Common myeloid progenitor, CD34-positive (primary cell): Measurements from ENCODE around the gene GSDME.

Experiments
- CTCF ChIA-PET: fragments of 350-600 bp; sonication (Branson Sonifier 250); formaldehyde crosslinking; loops from one replicate; lab custom pipeline; 2021; ENCODE audit warnings: antibody characterized with exemption; lab: Charles Lee
- POLR2A ChIA-PET: fragments of 350-600 bp; sonication (Branson Sonifier 250); formaldehyde crosslinking; loops from one replicate; lab custom pipeline; 2021; ENCODE audit warnings: antibody characterized with exemption; lab: Charles Lee
- DNase-seq, 3 donors: peaks; one replicate each; pipeline versions ENCODE4 v3.0.0 to v3.0.0-alpha.2; 2013
- H3K27ac ChIP-seq, 2 experiments: 1 replicate in 1 of 2; 2 replicates in 1 of 2; pipeline ENCODE4 v1.7.0; 2013; ENCODE audit warnings: inconsistent platforms in 2 of 2, low read length in 2 of 2, mild to moderate bottlenecking in 2 of 2, low read depth in 1 of 2, moderate library complexity in 1 of 2; ENCODE audit not compliant: severe bottlenecking in 2 of 2, insufficient read depth in 1 of 2, poor library complexity in 1 of 2
- H3K27me3 ChIP-seq, 5 experiments: replicated peaks in 2 of 5; 1 replicate in 3 of 5; 2 replicates in 2 of 5; pipeline versions ENCODE4 v1.6.1 to v1.7.0; 2013; ENCODE audit warnings: low read length in 4 of 5, mild to moderate bottlenecking in 2 of 5, moderate library complexity in 2 of 5, inconsistent platforms in 1 of 5; ENCODE audit not compliant: insufficient read depth in 5 of 5, control insufficient read depth in 4 of 5
- H3K36me3 ChIP-seq, 4 experiments: 1 replicate in 2 of 4; 2 replicates in 2 of 4; pipeline versions ENCODE4 v1.6.1 to v1.7.0; 2013; ENCODE audit warnings: low read length in 3 of 4, control low read depth in 1 of 4, mild to moderate bottlenecking in 1 of 4; ENCODE audit not compliant: control insufficient read depth in 4 of 4, insufficient read depth in 4 of 4
- H3K4me1 ChIP-seq, 4 experiments: 1 replicate in 3 of 4; 2 replicates in 1 of 4; pipeline versions ENCODE4 v1.6.1 to v1.7.1; 2013; ENCODE audit warnings: low read length in 3 of 4, mild to moderate bottlenecking in 3 of 4, control low read depth in 1 of 4, inconsistent platforms in 1 of 4, moderate library complexity in 1 of 4; ENCODE audit not compliant: control insufficient read depth in 4 of 4, insufficient read depth in 4 of 4; ENCODE audit errors: control extremely low read depth in 1 of 4
- H3K4me3 ChIP-seq, 7 experiments: 1 replicate in 4 of 7; 2 replicates in 3 of 7; pipeline versions ENCODE4 v1.5.1 to v1.7.0; 2013; ENCODE audit warnings: mild to moderate bottlenecking in 7 of 7, low read length in 6 of 7, moderate library complexity in 6 of 7, inconsistent platforms in 2 of 7, low read depth in 2 of 7, control low read depth in 1 of 7; ENCODE audit not compliant: insufficient read depth in 4 of 7, control insufficient read depth in 1 of 7; ENCODE audit errors: extremely low read depth in 1 of 7
- H3K9me3 ChIP-seq, 5 experiments: 1 replicate in 4 of 5; 2 replicates in 1 of 5; pipeline versions ENCODE4 v1.6.1 to v1.7.1; 2013; ENCODE audit warnings: low read length in 4 of 5, mild to moderate bottlenecking in 2 of 5, inconsistent platforms in 1 of 5, low read depth in 1 of 5, moderate library complexity in 1 of 5; ENCODE audit not compliant: control insufficient read depth in 4 of 5, insufficient read depth in 2 of 5; ENCODE audit errors: control extremely low read depth in 1 of 5
- WGBS: methylation state at CpG from one replicate; pipeline ENCODE4 v1.1.5; 2013; ENCODE audit not compliant: insufficient coverage; 5-methylcytosine and 5-hydroxymethylcytosine counted together

GSDME gene

DNA sequence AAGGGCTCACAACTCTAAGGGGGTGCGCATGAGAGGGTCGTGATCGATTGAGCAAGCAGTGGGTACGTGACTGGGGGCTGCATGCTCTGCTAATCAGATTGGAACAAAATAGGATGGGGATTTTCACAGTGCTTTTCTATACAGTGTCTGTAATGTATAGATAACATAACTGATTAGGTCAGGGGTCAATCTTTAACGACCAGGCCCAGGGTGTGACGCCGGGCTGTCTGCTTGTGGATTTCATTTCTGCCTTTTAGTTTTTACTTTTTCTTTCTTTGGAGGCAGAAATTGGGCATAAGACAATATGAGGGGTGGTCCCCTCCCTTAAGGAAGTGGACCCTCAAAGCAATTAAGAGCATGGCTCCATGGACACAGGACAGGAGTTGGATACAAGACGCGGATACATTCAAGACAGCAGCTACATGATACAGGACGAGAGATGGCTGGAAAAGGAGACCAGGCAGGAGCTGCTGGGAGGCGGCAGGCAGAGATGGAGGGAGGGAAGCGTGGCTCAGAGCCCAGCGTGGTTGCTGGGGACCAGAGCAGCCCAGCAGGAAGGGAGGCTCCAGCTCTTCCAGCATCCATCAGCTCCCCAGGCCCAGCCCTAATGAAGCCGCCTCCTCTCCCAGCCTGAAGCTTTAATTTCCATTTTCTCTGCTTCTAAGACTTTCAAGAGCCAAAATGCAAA, 31.6 kb downstream of the GSDME start:
- Histone ChIP-seq H3K27ac (no peak overlapping the region), H3K27me3 (peaks cover 0 to 2% (median 0%) of the 10 kb centered on the region in 5 experiments), H3K9me3 (no peaks in the 10 kb centered on the region), H3K4me1 (peaks cover 0 to 26% (median 15%) of the 10 kb centered on the region in 4 experiments), H3K4me3 (no peak overlapping the region), H3K36me3 (no peaks in the 10 kb centered on the region)
- no peak for DNase-seq
- POLR2A ChIA-PET = no interaction called here
- WGBS = 92% methylated on average over 11 of the region's 14 CpGs
- CTCF ChIA-PET = no interaction called here

DNA sequence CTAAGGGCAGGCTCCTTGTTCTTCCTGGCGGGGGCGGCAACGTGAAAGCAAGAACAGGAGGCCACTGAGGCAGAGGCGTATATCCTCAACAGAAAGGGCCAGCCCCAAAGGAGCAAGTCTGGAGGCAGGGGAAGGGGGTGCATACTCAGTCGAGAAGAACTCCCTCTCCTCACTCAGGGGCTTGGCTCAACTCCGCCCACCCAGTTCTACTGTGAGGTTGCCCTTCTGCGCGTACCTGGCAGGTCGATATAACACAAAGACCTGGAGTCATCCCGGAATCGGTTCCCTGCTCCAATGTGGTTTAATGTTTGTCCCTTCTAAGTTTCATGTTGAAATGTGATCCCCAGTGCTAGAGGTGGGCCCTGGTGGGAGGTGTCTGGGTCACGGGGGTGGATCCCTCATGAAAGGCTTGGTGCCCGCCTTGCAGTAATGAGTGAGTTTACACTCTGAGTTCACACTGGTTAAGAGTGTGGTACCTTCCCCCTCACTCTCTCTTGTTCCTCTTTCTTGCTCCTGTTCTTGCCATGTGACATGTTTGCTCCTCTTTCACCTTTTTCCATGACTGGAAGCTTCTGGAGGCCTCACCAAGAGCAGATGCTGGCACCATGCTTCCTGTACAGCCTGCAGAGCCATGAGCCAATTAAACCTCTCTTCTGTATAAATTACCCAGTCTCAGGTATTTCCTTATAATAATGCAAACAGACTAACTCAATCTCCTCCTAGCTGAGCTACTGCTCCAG, 32.6 kb downstream of the GSDME start:
- 98% methylated on average over 7 of the region's 13 CpGs for WGBS
- H3K9me3 ChIP-seq = no peaks in the 10 kb centered on the region
- DNase-seq = no peak
- peaks cover 0 to 26% (median 15%) of the 10 kb centered on the region in 4 experiments for H3K4me1 ChIP-seq
- CTCF ChIA-PET = no interaction called here
- peaks cover 0 to 2% (median 0%) of the 10 kb centered on the region in 5 experiments for H3K27me3 ChIP-seq
- H3K4me3 ChIP-seq = no peak overlapping the region
- POLR2A ChIA-PET = interaction anchor here (0.6 kb wide), 1 partner anchor 59 kb away, joined by 3 read pairs; no protein-coding TSS in a partner anchor
- no peaks in the 10 kb centered on the region for H3K36me3 ChIP-seq
- H3K27ac ChIP-seq = no peak overlapping the region

DNA sequence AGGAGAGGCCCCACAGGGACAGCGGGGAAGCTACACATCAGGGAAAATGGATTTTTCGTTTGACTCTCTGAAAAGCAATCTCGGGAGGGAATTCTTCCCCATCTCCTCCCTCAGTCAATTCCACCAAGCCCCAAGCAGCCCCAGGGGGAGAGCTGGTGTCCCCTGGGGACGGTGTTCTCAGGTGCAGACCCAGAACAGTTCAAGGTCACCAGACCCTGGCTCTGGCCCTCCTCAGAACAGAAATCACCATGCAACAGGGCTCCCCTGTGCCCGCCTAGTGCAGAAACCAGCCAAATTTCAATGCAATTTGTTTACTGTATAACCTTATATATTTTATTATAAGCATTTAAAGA, 34.1 kb downstream of the GSDME start:
- H3K27me3 ChIP-seq = peaks cover 0 to 2% (median 1%) of the 10 kb centered on the region in 5 experiments
- ChIA-PET CTCF (interaction anchor here (1.1 kb wide), 1 partner anchor 9 kb away, joined by 3 read pairs; no protein-coding TSS in a partner anchor), POLR2A (no interaction called here)
- H3K36me3 ChIP-seq = no peaks in the 10 kb centered on the region
- H3K9me3 ChIP-seq = no peaks in the 10 kb centered on the region
- no peak for DNase-seq
- WGBS = 94% methylated on average over 2 of the region's 5 CpGs
- H3K4me1 ChIP-seq = peaks cover 0 to 15% (median 7%) of the 10 kb centered on the region in 4 experiments
- no peak overlapping the region for H3K4me3 ChIP-seq
- H3K27ac ChIP-seq = no peak overlapping the region

DNA sequence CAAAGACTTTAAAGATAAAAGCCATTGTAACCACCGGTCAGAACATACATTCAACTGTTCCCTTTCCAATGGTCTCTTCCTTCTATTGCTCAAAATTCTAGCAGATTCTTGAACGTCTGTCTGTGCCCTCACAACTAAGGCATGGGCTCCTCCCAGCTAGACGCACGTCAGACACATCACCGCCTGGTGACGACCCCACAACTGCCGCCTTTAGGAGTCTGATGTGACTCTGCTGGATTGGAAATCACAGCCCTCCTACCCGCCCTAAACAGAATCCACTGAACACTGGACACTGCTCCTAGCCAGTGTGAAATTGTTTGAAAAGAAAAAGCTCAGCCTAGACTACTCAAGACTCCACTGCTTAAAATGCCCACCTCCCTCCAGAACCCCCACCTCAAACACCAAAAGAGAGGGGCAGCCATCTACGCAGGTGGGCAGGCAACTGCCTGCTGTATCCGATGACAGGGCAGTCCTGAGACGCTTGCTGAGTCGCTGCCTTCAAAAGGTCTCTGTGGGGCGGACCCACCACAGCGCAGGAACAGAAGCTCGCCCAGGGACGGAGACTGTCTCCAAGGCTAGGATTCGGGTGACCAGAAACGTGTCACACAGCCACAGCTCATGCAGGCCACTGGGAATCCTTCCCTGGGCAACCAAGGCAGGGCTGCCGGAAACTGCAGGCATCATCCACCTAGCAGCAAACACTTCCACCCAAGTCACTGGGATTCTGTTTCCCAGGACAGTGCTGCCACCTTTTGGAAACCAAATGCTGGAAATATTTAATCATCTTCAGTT, 34.7 kb downstream of the GSDME start:
- ChIA-PET POLR2A (no interaction called here), CTCF (interaction anchor here (1.1 kb wide), 1 partner anchor 9 kb away, joined by 3 read pairs; no protein-coding TSS in a partner anchor)
- DNase-seq = no peak

DNA sequence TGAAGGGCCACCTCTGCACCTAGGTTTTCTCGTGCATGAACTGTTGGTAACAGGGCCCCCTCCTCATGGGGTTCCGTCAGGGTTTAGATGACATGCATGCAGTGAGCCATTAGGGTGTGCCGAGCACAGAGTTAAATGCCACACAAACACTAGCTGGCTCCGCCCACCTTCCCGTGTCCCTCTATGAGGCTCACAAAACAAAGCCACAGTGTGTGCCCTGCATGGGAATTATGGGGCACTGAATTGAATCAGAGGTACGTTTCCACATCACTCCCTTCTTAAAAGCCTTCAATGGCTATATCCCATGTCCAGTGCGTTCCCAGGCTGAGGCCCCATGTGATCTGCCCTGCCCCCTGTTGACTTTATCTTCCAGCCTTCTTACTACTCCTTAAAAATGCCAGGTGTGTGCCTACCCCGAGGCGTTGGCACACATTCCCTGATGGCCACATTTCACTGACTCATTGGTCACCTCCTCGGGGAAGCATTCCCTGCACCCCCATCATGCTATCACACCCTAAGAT, 35.7 kb downstream of the GSDME start:
- Histone ChIP-seq H3K27ac (no peak overlapping the region), H3K4me3 (no peak overlapping the region), H3K27me3 (peaks cover 0 to 8% (median 3%) of the 10 kb centered on the region in 5 experiments), H3K36me3 (no peaks in the 10 kb centered on the region), H3K9me3 (no peaks in the 10 kb centered on the region), H3K4me1 (peaks cover 0 to 6% (median 3%) of the 10 kb centered on the region in 4 experiments)
- DNase-seq = no peak
- POLR2A ChIA-PET = no interaction called here
- 91% methylated on average over 10 of the region's 10 CpGs for WGBS
- CTCF ChIA-PET = no interaction called here

More for the DNA sequence above, 34.7 kb downstream of the GSDME start:
- Histone ChIP-seq H3K9me3 (no peaks in the 10 kb centered on the region), H3K27me3 (peaks cover 0 to 5% (median 3%) of the 10 kb centered on the region in 5 experiments), H3K4me1 (peaks cover 0 to 9% (median 6%) of the 10 kb centered on the region in 4 experiments), H3K27ac (no peak overlapping the region), H3K36me3 (no peaks in the 10 kb centered on the region), H3K4me3 (no peak overlapping the region)
- 97% methylated on average over 15 of the region's 19 CpGs for WGBS

DNA sequence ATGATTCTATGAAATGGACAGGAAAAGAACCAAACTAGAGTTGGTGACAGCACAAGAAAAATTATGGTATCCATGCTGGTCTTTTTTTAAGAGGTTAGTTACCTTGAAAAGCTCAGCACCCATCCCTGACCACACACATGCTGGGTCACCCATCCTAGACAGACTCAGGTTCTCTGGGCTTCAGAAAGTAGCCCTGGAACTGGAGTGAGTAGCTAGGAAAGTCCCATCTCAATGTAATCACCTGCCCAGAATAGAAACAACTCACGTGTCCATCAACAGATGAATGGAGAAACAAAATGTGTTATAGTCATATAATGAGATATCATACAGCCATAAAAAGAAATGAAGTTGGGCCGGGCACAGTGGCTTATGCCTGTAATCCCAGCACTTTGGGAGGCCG, 37.0 kb downstream of the GSDME start:
- Histone ChIP-seq H3K4me3 (no peak overlapping the region), H3K27ac (no peak overlapping the region), H3K9me3 (no peaks in the 10 kb centered on the region), H3K27me3 (peaks cover 0 to 10% (median 3%) of the 10 kb centered on the region in 5 experiments), H3K36me3 (no peaks in the 10 kb centered on the region), H3K4me1 (peaks cover 0 to 6% (median 3%) of the 10 kb centered on the region in 4 experiments)
- ChIA-PET CTCF (no interaction called here), POLR2A (no interaction called here)
- 95% methylated on average over 2 of the region's 3 CpGs for WGBS
- no peak for DNase-seq
